Left lung (tissue), 10 donors: ENCODE measurements around the gene CTBS. TPM values are rescaled to one million over a fixed set of nuclear protein-coding genes. Genes with fewer than 3 reads are reported as not detected.

Experiments used
- ATAC-seq: fragments of 200-7000 bp; cut with Tn5 transposase; one replicate; pipeline ENCODE4 v1.9.1; 2020; ENCODE audit warnings: moderate library complexity
- DNase-seq, 4 donors: peaks; one replicate each; pipeline ENCODE4 v3.0.0-alpha.2; 2013 to 2020
- H3K27ac ChIP-seq, 2 donors: fragments of 200-600 bp; sonication (generic) in 1 of 2; one replicate each; pipeline versions ENCODE4 v1.5.0 to v1.8.0; 2020 to 2021
- H3K27me3 ChIP-seq, 2 donors: fragments of 200-600 bp; sonication (generic) in 1 of 2; one replicate each; pipeline versions ENCODE4 v1.5.0 to v1.8.0; 2020 to 2021
- H3K36me3 ChIP-seq, 2 donors: fragments of 200-600 bp; sonication (generic) in 1 of 2; one replicate each; pipeline versions ENCODE4 v1.5.0 to v1.8.0; 2020 to 2021
- H3K4me1 ChIP-seq, 2 donors: fragments of 200-600 bp; one replicate each; pipeline ENCODE4 v1.8.0; 2021
- H3K4me3 ChIP-seq, 2 donors: fragments of 200-600 bp; sonication (generic) in 1 of 2; one replicate each; pipeline versions ENCODE4 v1.5.0 to v1.8.0; 2020 to 2021; ENCODE audit warnings: mild to moderate bottlenecking in 1 of 2
- H3K9me3 ChIP-seq, 2 donors: fragments of 200-600 bp; sonication (generic) in 1 of 2; one replicate each; pipeline versions ENCODE4 v1.5.0 to v1.8.0; 2020 to 2021
- CTCF ChIP-seq, 2 donors: fragments of 200-600 bp; sonication (generic) in 1 of 2; IDR thresholded peaks; one replicate each; pipeline versions ENCODE4 v1.5.0 to v1.8.0; 2021; ENCODE audit warnings: antibody characterized with exemption in 2 of 2
- intact Hi-C, 2 donors: fragments of 100-400 bp; cut with DNase I; formaldehyde crosslinking; loops; one replicate each; pipeline versions ENCODE4 v1.11.2 to v1.14.2; 2022
- polyA plus RNA-seq, 6 donors: library from polyadenylated mRNA; unstranded; fragments of 120-200 nt; gene quantifications; one replicate each; pipeline ENCODE4 v1.2.1, GENCODE V29; 2013; ENCODE audit not compliant: insufficient read length in 6 of 6
- total RNA-seq, 2 donors: library from RNA; stranded (reverse); fragmentation: NEBNext Ultra II Directional; extraction: Animal tissue kit (Norgen Biotek cat#: 25700); gene quantifications; one replicate each; pipeline ENCODE4 v1.2.1, GENCODE V29; 2021
- donor health status: DM: no; HTN: yes; CAD: no.
- donor health status: DM: no; HTN: no; CAD: no.

CTBS gene
- total and polyA plus RNA-seq, 8 donors = 11.9 to 25.7 (median 13.7) TPM

DNA sequence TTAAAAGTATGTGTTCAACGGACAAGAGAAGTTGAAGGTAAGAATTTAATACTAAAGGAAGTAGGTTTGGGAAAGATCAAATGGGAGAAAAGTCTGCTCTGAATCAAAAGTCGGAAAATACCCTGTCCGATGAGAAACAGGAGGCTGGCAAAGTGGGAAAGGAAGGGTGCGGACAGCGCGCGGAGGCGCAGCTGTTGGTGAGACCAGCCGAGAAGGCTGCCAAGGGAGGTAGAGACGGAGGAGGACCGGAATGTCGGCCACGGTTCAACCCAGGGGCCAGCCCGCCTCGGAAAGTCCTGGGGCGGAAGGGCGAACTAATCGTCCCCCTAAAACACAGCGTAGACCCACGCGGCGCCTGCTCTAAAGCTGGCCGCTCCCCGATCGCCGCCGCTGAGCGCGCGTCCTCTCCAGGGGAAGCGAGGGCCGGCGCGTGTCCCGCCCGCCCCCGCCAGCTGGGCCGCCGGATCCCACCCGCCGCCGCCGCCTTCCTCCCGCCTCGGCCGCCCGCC lies 68.7 kb downstream of the CTBS start:
- peaks cover 21 to 55% of the 10 kb centered on the region in 2 donors for H3K4me1 ChIP-seq
- peak overlapping the region; percentile 98 to 99 for H3K27ac ChIP-seq
- H3K4me3 ChIP-seq = peak overlapping the region; percentile 74 to 85
- intact Hi-C loops = no loop called here
- H3K36me3 ChIP-seq = peaks cover 0 to 18% of the 10 kb centered on the region in 2 donors
- TF ChIP-seq CTCF (IDR thresholded peaks at IDR 0.05) = no peak
- no peaks in the 10 kb centered on the region for H3K27me3 ChIP-seq
- H3K9me3 ChIP-seq = peaks cover 0 to 12% of the 10 kb centered on the region in 2 donors
- ATAC-seq (peak; percentile 68), DNase-seq (peak in 2 of 4 donors; percentile 67 to 76)

GRCh38 chr1:84504580-84505492 lies 69.4 kb downstream of the CTBS start:
- Histone ChIP-seq H3K4me1 (peaks cover 21 to 62% of the 10 kb centered on the region in 2 donors), H3K36me3 (peaks cover 0 to 26% of the 10 kb centered on the region in 2 donors), H3K9me3 (peaks cover 0 to 11% of the 10 kb centered on the region in 2 donors), H3K27me3 (no peaks in the 10 kb centered on the region), H3K27ac (peak overlapping the region; percentile 98 to 99), H3K4me3 (peak overlapping the region; percentile 74 to 85)
- intact Hi-C loops = no loop called here
- peak in 2 of 4 donors; percentile 13 to 18 for DNase-seq
- ATAC-seq = peak; percentile 3
- no peak for TF ChIP-seq CTCF (IDR thresholded peaks at IDR 0.05)

- TF ChIP-seq CTCF (IDR thresholded peaks at IDR 0.05) = no peak
- Histone ChIP-seq H3K9me3 (no peaks in the 10 kb centered on the region), H3K36me3 (peaks cover 0 to 45% of the 10 kb centered on the region in 2 donors), H3K27me3 (no peaks in the 10 kb centered on the region), H3K4me3 (peak overlapping the region in 1 of 2 donors; percentile 85), H3K4me1 (peaks cover 21 to 64% of the 10 kb centered on the region in 2 donors), H3K27ac (no peak overlapping the region)
- DNase-seq = no peak
- intact Hi-C loops = no loop called here
- ATAC-seq = no peak
Observed at GRCh38 chr1:84502927-84503326, 71.3 kb downstream of the CTBS start.

Other genes starting within 250 kb of the CTBS start
- gene DNASE2B, start 176.0 kb downstream of the CTBS start, total RNA-seq = 1 to 10 TPM; 1.8 to 2.7 TPM
- under 1 TPM in 3 of 6 donors, not detected in 3; 0.11 to 0.35 (median 0.13) TPM for gene DNASE2B, start 176.0 kb downstream of the CTBS start, polyA plus RNA-seq
- 10 to 100 TPM; 20.6 to 28.8 TPM for gene RPF1, start 95.2 kb downstream of the CTBS start, total RNA-seq
- 10 to 100 TPM; 34.2 to 41.1 (median 39.5) TPM for gene RPF1, start 95.2 kb downstream of the CTBS start, polyA plus RNA-seq
- gene SPATA1, start 68.1 kb downstream of the CTBS start, total RNA-seq = 1 to 10 TPM; 1.3 to 1.9 TPM
- 1 to 10 TPM; 2.3 to 4.0 (median 3.5) TPM for gene SPATA1, start 68.1 kb downstream of the CTBS start, polyA plus RNA-seq
- 100 to 1,000 TPM; 124 to 147 TPM for gene GNG5, start 67.9 kb downstream of the CTBS start, total RNA-seq
- gene GNG5, start 67.9 kb downstream of the CTBS start, polyA plus RNA-seq = 100 to 1,000 TPM; 127 to 145 (median 141) TPM
- gene SSX2IP, start 116.0 kb upstream of the CTBS start, total RNA-seq = 10 to 100 TPM; 10.1 to 11.7 TPM
- gene SSX2IP, start 116.0 kb upstream of the CTBS start, polyA plus RNA-seq = 10 to 100 TPM; 14.8 to 20.2 (median 18.2) TPM